Measurements from ENCODE around the gene RASD2.

RASD2 gene

GRCh38 chr22:35519306-35520000 is 21.2 kb upstream of the RASD2 start:
- DNase-seq, result no peak

GRCh38 chr22:35521358-35522224 is 19.0 kb upstream of the RASD2 start:
- no peak for DNase-seq

GRCh38 chr22:35522225-35523149 is 18.1 kb upstream of the RASD2 start:
- no peak for DNase-seq

- no peak for DNase-seq
These were observed 17.3 kb upstream of the RASD2 start for GRCh38 chr22:35523167-35523947.

- DNase-seq, result no peak
These were observed 15.5 kb upstream of the RASD2 start for GRCh38 chr22:35524966-35525686.

- no peak for DNase-seq
These were observed 14.8 kb upstream of the RASD2 start for GRCh38 chr22:35525687-35526332.

- no peak for DNase-seq
These were observed 14.2 kb upstream of the RASD2 start for GRCh38 chr22:35526333-35526979.

- no peak for DNase-seq
These were observed 11.7 kb upstream of the RASD2 start for GRCh38 chr22:35528927-35529326.

GRCh38 chr22:35530700-35531099 is 9.9 kb upstream of the RASD2 start:
- DNase-seq, result no peak

- DNase-seq, result no peak
These were observed 9.4 kb upstream of the RASD2 start for GRCh38 chr22:35531202-35531601.

- no peak for DNase-seq
These were observed 9.0 kb upstream of the RASD2 start for GRCh38 chr22:35531676-35532075.

GRCh38 chr22:35533365-35534029 is 7.1 kb upstream of the RASD2 start:
- no peak for DNase-seq

- no peak for DNase-seq
These were observed 6.5 kb upstream of the RASD2 start for GRCh38 chr22:35534091-35534490.

GRCh38 chr22:35537232-35537631 is 3.4 kb upstream of the RASD2 start:
- no peak for DNase-seq

- peak; percentile 75 for DNase-seq
These were observed 1.8 kb upstream of the RASD2 start for GRCh38 chr22:35538801-35539321.

- no peak for DNase-seq
These were observed 1.1 kb upstream of the RASD2 start for GRCh38 chr22:35539487-35539886.

GRCh38 chr22:35539910-35540594 is 579 bp upstream of the RASD2 start:
- peak; percentile 87 for DNase-seq

GRCh38 chr22:35541254-35541748 is 670 bp downstream of the RASD2 start:
- DNase-seq, result no peak
